CD4-positive, alpha-beta T cell treated with Interleukin-4 for 1 hour (primary cell): ENCODE results near the gene TBKBP1.
A peak's percentile ranks its signal among the peaks of the same experiment; 100 is the strongest.
"Not testable (repeated sequence)": the region's sequence is repeated elsewhere in the genome, so short reads cannot be mapped to it uniquely, and the experiment has no call there.

Experiments used
- DNase-seq, 2 donors: peaks; one replicate each; pipeline ENCODE4 v3.0.0-alpha.2; 2020 to 2022

TBKBP1 gene

GRCh38 chr17:47733674-47734410 lies 39.9 kb downstream of the TBKBP1 start:
- DNase-seq: no peak

GRCh38 chr17:47735139-47735464 lies 41.1 kb downstream of the TBKBP1 start:
- no peak for DNase-seq

GRCh38 chr17:47735536-47736011 lies 41.6 kb downstream of the TBKBP1 start:
- DNase-seq: no peak

- no peak for DNase-seq
Measured at GRCh38 chr17:47736501-47737495, 42.8 kb downstream of the TBKBP1 start.

GRCh38 chr17:47738178-47738577 lies 44.2 kb downstream of the TBKBP1 start:
- DNase-seq: no peak

GRCh38 chr17:47739150-47739549 lies 45.2 kb downstream of the TBKBP1 start:
- DNase-seq: no peak

GRCh38 chr17:47739945-47740344 lies 46.0 kb downstream of the TBKBP1 start:
- not testable (repeated sequence) for DNase-seq

- DNase-seq: peak; percentile 51 to 61
Measured at GRCh38 chr17:47741109-47741792, 47.3 kb downstream of the TBKBP1 start.

GRCh38 chr17:47741793-47742145 lies 47.8 kb downstream of the TBKBP1 start:
- DNase-seq: no peak

GRCh38 chr17:47742319-47743181 lies 48.6 kb downstream of the TBKBP1 start:
- peak; percentile 48 to 54 for DNase-seq

GRCh38 chr17:47744168-47745036 lies 50.4 kb downstream of the TBKBP1 start:
- DNase-seq: no peak

GRCh38 chr17:47745037-47745380 lies 51.0 kb downstream of the TBKBP1 start:
- no peak for DNase-seq

GRCh38 chr17:47751471-47751870 lies 57.5 kb downstream of the TBKBP1 start:
- no peak for DNase-seq

GRCh38 chr17:47757386-47757785 lies 63.4 kb downstream of the TBKBP1 start:
- no peak for DNase-seq

GRCh38 chr17:47760409-47761140 lies 66.6 kb downstream of the TBKBP1 start:
- no peak for DNase-seq
